HG02588 (cell line): ENCODE data around the gene DEXI.

Experiments used
- ATAC-seq: cut with Tn5 transposase; IDR thresholded peaks from one replicate; pipeline ENCODE4 v1.9.1; 2021; ENCODE audit warnings: mild to moderate bottlenecking, moderate library complexity; ENCODE audit not compliant: unreplicated experiment

DEXI gene

GRCh38 chr16:10941935-10942351 lies 325 bp downstream of the DEXI start:
- peak; percentile 7 for ATAC-seq

- no peak for ATAC-seq
Measured at GRCh38 chr16:10941127-10941933, 938 bp downstream of the DEXI start.

GRCh38 chr16:10940501-10941079 lies 1.7 kb downstream of the DEXI start:
- ATAC-seq: no peak

GRCh38 chr16:10939649-10940234 lies 2.5 kb downstream of the DEXI start:
- ATAC-seq: no peak

- ATAC-seq: no peak
Measured at GRCh38 chr16:10938796-10939648, 3.2 kb downstream of the DEXI start.

GRCh38 chr16:10938321-10938720 lies 3.9 kb downstream of the DEXI start:
- ATAC-seq: no peak

GRCh38 chr16:10937068-10937859 lies 5.0 kb downstream of the DEXI start:
- ATAC-seq: no peak

GRCh38 chr16:10936272-10936984 lies 5.8 kb downstream of the DEXI start:
- no peak for ATAC-seq

- ATAC-seq: no peak
Measured at GRCh38 chr16:10935226-10935915, 6.9 kb downstream of the DEXI start.

- no peak for ATAC-seq
Measured at GRCh38 chr16:10934325-10935107, 7.8 kb downstream of the DEXI start.

- no peak for ATAC-seq
Measured at GRCh38 chr16:10933865-10934264, 8.4 kb downstream of the DEXI start.

GRCh38 chr16:10932959-10933710 lies 9.1 kb downstream of the DEXI start:
- ATAC-seq: no peak

GRCh38 chr16:10931977-10932632 lies 10.2 kb downstream of the DEXI start:
- no peak for ATAC-seq

GRCh38 chr16:10931134-10931533 lies 11.1 kb downstream of the DEXI start:
- no peak for ATAC-seq

- no peak for ATAC-seq
Measured at GRCh38 chr16:10930755-10931093, 11.5 kb downstream of the DEXI start.

GRCh38 chr16:10929853-10930754 lies 12.2 kb downstream of the DEXI start:
- no peak for ATAC-seq
